ENCODE measurements around the gene IRS1. TPM values are rescaled to one million over a fixed set of nuclear protein-coding genes. Genes with fewer than 3 reads are reported as not detected.

Gene IRS1
- total RNA-seq, 1 experiment from 2014 or later: 10.5 TPM

DNA sequence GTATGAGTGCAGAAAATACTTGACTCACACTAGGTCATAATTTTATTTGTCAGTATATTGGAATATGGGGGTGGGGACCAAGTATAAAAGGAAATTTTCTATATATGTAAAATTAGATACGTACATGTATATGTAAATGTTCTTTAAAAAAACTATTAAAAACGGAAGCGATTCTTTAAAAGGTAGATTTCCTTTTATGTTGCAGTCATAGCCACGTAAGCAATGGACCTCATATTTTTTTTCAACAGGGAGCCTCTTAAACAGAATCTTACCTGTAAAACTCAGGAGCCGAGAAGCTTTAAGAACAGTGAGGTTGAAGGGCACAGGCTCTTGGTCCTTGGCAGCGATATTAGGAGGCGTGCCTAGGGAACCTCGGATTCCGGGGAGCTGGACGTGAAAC is 39.5 kb upstream of the IRS1 start:
- no peaks in the 10 kb centered on the region for H3K9me3 Mint-ChIP-seq (ENCODE audit: unreplicated experiment)
- no TSS peak for BruUV-seq (replicated peaks)
- no peaks in the 10 kb centered on the region for H3K27me3 Mint-ChIP-seq (ENCODE audit: insufficient read depth, unreplicated experiment)
- no peak overlapping the region for H3K27ac Mint-ChIP-seq (ENCODE audit: low read depth, unreplicated experiment)
- CTCF ChIA-PET: interaction anchor here (0.6 to 1.3 kb wide), 2 partner anchors 39 to 1170 kb away, joined by 3 to 8 read pairs; partner anchors contain the start of gene IRS1
- no peak for DNase-seq (ENCODE audit: unreplicated experiment)
- H3K4me3 Mint-ChIP-seq (ENCODE audit: unreplicated experiment): no peak overlapping the region
- H3K4me1 Mint-ChIP-seq (ENCODE audit: insufficient read depth, unreplicated experiment): peaks cover 11% of the 10 kb centered on the region
- POLR2A ChIA-PET: interaction anchor here (0.8 to 2.0 kb wide), 2 partner anchors 10 to 65 kb away, joined by 3 to 6 read pairs; no protein-coding TSS in a partner anchor
- intact Hi-C loops (cut with micrococcal nuclease): loop anchor here (5.0 kb wide), 1 partner anchor 78 kb away; no protein-coding TSS in a partner anchor
- peaks cover 35% of the 10 kb centered on the region for H3K36me3 Mint-ChIP-seq (ENCODE audit: insufficient read depth, unreplicated experiment)
- TF ChIP-seq CTCF (IDR thresholded peaks at IDR 0.05; ENCODE audit: unreplicated experiment): no peak

- intact Hi-C loops (cut with micrococcal nuclease): loop anchor here (5.0 kb wide), 1 partner anchor 79 kb away; no protein-coding TSS in a partner anchor
- H3K27me3 Mint-ChIP-seq (ENCODE audit: insufficient read depth, unreplicated experiment): no peaks in the 10 kb centered on the region
- peaks cover 31% of the 10 kb centered on the region for H3K36me3 Mint-ChIP-seq (ENCODE audit: insufficient read depth, unreplicated experiment)
- no peaks in the 10 kb centered on the region for H3K9me3 Mint-ChIP-seq (ENCODE audit: unreplicated experiment)
- no peak overlapping the region for H3K27ac Mint-ChIP-seq (ENCODE audit: low read depth, unreplicated experiment)
- no TSS peak for BruUV-seq (replicated peaks)
- peaks cover 11% of the 10 kb centered on the region for H3K4me1 Mint-ChIP-seq (ENCODE audit: insufficient read depth, unreplicated experiment)
- no peak for DNase-seq (ENCODE audit: unreplicated experiment)
- no peak overlapping the region for H3K4me3 Mint-ChIP-seq (ENCODE audit: unreplicated experiment)
- ChIA-PET CTCF (interaction anchor here (0.6 to 1.3 kb wide), 3 partner anchors 39 to 1185 kb away, joined by 3 to 8 read pairs (median 4); partner anchors contain the start of gene IRS1), POLR2A (interaction anchor here (0.8 to 2.0 kb wide), 2 partner anchors 10 to 65 kb away, joined by 3 to 6 read pairs; no protein-coding TSS in a partner anchor)
- no peak for TF ChIP-seq CTCF (IDR thresholded peaks at IDR 0.05; ENCODE audit: unreplicated experiment)
Measured at GRCh38 chr2:226838722-226839121, 39.1 kb upstream of the IRS1 start.

GRCh38 chr2:226837787-226838603 is 38.4 kb upstream of the IRS1 start:
- H3K27me3 Mint-ChIP-seq (ENCODE audit: insufficient read depth, unreplicated experiment): no peaks in the 10 kb centered on the region
- H3K36me3 Mint-ChIP-seq (ENCODE audit: insufficient read depth, unreplicated experiment): peaks cover 26% of the 10 kb centered on the region
- peak overlapping the region; percentile 98 for H3K27ac Mint-ChIP-seq (ENCODE audit: low read depth, unreplicated experiment)
- no TSS peak for BruUV-seq (replicated peaks)
- ChIA-PET CTCF (interaction anchor here (0.5 to 0.6 kb wide), 2 partner anchors 476 to 1184 kb away, joined by 3 to 4 read pairs; no protein-coding TSS in a partner anchor), POLR2A (interaction anchor here (0.8 to 3.0 kb wide), 3 partner anchors 10 to 78 kb away, joined by 3 to 31 read pairs (median 17); no protein-coding TSS in a partner anchor)
- TF ChIP-seq CTCF (IDR thresholded peaks at IDR 0.05; ENCODE audit: unreplicated experiment): no peak
- H3K4me1 Mint-ChIP-seq (ENCODE audit: insufficient read depth, unreplicated experiment): peaks cover 11% of the 10 kb centered on the region
- peak overlapping the region; percentile 91 for H3K4me3 Mint-ChIP-seq (ENCODE audit: unreplicated experiment)
- intact Hi-C loops (cut with micrococcal nuclease): loop anchor here (5.0 kb wide), 1 partner anchor 79 kb away; no protein-coding TSS in a partner anchor
- no peaks in the 10 kb centered on the region for H3K9me3 Mint-ChIP-seq (ENCODE audit: unreplicated experiment)
- DNase-seq (ENCODE audit: unreplicated experiment): no peak

GRCh38 chr2:226837334-226837733 is 37.7 kb upstream of the IRS1 start:
- ChIA-PET POLR2A (interaction anchor here (2.9 to 3.0 kb wide), 2 partner anchors 11 to 79 kb away, joined by 17 to 31 read pairs; no protein-coding TSS in a partner anchor), CTCF (interaction anchor here (0.6 kb wide), 1 partner anchor 54 kb away, joined by 3 read pairs; no protein-coding TSS in a partner anchor)
- H3K27ac Mint-ChIP-seq (ENCODE audit: low read depth, unreplicated experiment): peak overlapping the region; percentile 98
- peaks cover 22% of the 10 kb centered on the region for H3K36me3 Mint-ChIP-seq (ENCODE audit: insufficient read depth, unreplicated experiment)
- no peaks in the 10 kb centered on the region for H3K9me3 Mint-ChIP-seq (ENCODE audit: unreplicated experiment)
- TF ChIP-seq CTCF (IDR thresholded peaks at IDR 0.05; ENCODE audit: unreplicated experiment): no peak
- peak overlapping the region; percentile 91 for H3K4me3 Mint-ChIP-seq (ENCODE audit: unreplicated experiment)
- H3K27me3 Mint-ChIP-seq (ENCODE audit: insufficient read depth, unreplicated experiment): no peaks in the 10 kb centered on the region
- no TSS peak for BruUV-seq (replicated peaks)
- H3K4me1 Mint-ChIP-seq (ENCODE audit: insufficient read depth, unreplicated experiment): peaks cover 11% of the 10 kb centered on the region
- intact Hi-C loops (cut with micrococcal nuclease): loop anchor here (5.0 kb wide), 1 partner anchor 80 kb away; no protein-coding TSS in a partner anchor
- no peak for DNase-seq (ENCODE audit: unreplicated experiment)

Data from MCF 10A (cell line).